ENCODE data around the gene DNAJA3.

DNAJA3 gene

DNA sequence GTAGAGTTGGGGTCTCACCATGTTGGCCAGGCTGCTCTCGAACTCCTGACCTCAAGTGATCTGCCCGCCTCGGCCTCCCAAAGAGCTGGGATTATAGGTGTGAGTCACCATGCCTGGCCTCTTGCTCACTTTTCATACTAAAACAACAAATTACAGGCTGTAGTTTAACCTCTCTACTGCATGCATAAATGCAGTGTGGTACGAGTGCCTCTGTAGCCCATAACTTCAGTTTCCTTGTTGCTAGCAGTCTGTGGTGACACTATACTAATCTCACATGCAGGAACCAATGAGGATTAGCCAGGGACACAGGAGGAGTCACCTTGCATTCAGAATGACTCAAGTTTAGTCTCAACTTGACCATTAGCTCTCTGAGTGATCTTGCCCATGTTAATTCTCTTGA is 70.6 kb downstream of the DNAJA3 start:
- Histone ChIP-seq H3K27ac (ENCODE audit: low read depth, low read length) (no peak overlapping the region), H3K4me1 (ENCODE audit: insufficient read depth, low read length) (peaks cover 17% of the 10 kb centered on the region), H3K9ac (ENCODE audit: low read length) (no peak overlapping the region), H3K27me3 (ENCODE audit: control insufficient read depth in 1 of 2, insufficient read depth in 2 of 2, low read length in 2 of 2) (no peaks in the 10 kb centered on the region), H3K9me3 (ENCODE audit: low read length) (no peaks in the 10 kb centered on the region), H3K4me3 (ENCODE audit: low read depth in 1 of 2, low read length in 2 of 2) (no peak overlapping the region), H3K36me3 (ENCODE audit: insufficient read depth, low read length) (no peaks in the 10 kb centered on the region)

DNA sequence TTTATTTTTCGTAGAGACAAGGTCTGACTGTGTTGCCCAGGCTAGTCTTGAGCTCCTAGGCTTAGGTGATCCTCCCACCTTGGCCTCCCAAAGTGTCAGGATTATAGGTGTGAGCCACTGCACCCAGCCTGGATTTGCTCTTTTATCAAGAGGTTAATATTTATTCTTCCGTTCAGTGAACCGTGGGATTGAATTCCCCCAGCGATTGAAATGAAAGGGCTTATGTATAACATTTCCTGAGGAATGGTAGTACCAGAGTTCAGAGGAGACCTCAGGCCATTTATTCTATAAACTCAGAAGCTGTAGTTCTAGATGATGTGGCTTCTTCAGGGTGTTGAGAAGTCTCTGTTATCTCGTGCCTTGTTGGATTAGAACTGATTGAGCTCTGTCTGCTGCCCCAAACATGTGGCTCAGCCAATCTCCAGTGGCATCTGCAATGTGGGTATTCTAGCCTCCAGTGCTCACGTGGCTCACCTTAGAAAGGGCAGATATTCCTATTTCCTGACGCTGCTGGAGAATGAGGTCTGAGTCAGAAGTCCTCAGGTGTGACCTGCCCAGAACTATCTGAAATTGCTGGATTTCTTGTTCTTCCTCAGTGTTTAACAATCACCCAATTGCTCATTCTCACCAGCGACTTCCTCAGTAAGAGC is 73.0 kb downstream of the DNAJA3 start:
- H3K36me3 ChIP-seq (ENCODE audit: insufficient read depth, low read length) = no peaks in the 10 kb centered on the region
- no peaks in the 10 kb centered on the region for H3K27me3 ChIP-seq (ENCODE audit: control insufficient read depth in 1 of 2, insufficient read depth in 2 of 2, low read length in 2 of 2)
- no peak overlapping the region for H3K4me3 ChIP-seq (ENCODE audit: low read depth in 1 of 2, low read length in 2 of 2)
- peaks cover 21% of the 10 kb centered on the region for H3K4me1 ChIP-seq (ENCODE audit: insufficient read depth, low read length)
- no peak overlapping the region for H3K9ac ChIP-seq (ENCODE audit: low read length)
- H3K9me3 ChIP-seq (ENCODE audit: low read length) = no peaks in the 10 kb centered on the region
- no peak overlapping the region for H3K27ac ChIP-seq (ENCODE audit: low read depth, low read length)

DNA sequence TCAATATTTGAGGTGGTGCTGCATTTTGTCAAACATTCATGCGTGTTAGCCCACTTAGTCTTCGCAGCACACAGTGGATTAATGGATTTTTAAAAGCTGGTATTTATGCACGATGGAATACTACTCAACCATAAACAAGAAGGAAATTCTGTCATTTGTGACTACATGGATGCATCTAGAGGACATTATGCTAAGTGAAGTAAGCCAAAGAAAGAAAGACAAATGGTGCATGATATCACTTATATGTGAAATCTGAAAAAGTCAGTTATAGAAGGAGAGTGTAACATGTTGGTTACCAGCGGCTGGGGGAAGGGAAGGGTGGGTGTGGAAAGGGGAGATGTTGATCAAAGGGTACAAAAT is 73.5 kb downstream of the DNAJA3 start:
- no peaks in the 10 kb centered on the region for H3K27me3 ChIP-seq (ENCODE audit: control insufficient read depth in 1 of 2, insufficient read depth in 2 of 2, low read length in 2 of 2)
- H3K4me1 ChIP-seq (ENCODE audit: insufficient read depth, low read length) = peaks cover 21% of the 10 kb centered on the region
- no peaks in the 10 kb centered on the region for H3K36me3 ChIP-seq (ENCODE audit: insufficient read depth, low read length)
- no peak overlapping the region for H3K4me3 ChIP-seq (ENCODE audit: low read depth in 1 of 2, low read length in 2 of 2)
- H3K27ac ChIP-seq (ENCODE audit: low read depth, low read length) = no peak overlapping the region
- H3K9me3 ChIP-seq (ENCODE audit: low read length) = no peaks in the 10 kb centered on the region
- H3K9ac ChIP-seq (ENCODE audit: low read length) = no peak overlapping the region

DNA sequence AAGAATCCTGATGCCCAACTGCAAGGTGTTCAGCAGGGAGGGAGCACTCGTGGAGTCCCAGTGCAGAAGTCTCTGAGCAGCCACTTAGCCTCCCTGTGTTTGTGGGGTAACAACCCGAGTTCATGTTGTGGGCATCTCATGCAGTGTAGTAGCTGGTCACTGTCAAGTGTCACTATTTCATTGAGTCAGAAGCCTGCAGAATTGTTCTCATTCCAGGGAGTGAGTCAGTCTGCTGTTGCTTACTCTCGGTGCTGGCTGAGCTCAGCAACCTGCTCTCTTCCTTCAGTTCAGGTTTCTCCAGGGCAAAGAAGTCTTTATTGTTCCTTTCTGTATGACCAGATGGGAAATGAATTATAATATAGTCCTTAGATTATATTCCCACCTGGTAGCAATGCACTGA is 74.6 kb downstream of the DNAJA3 start:
- peak overlapping the region in 1 of 2 donors; percentile 2 for H3K4me3 ChIP-seq (ENCODE audit: low read depth in 1 of 2, low read length in 2 of 2)
- peaks cover 21% of the 10 kb centered on the region for H3K4me1 ChIP-seq (ENCODE audit: insufficient read depth, low read length)
- no peaks in the 10 kb centered on the region for H3K36me3 ChIP-seq (ENCODE audit: insufficient read depth, low read length)
- no peaks in the 10 kb centered on the region for H3K9me3 ChIP-seq (ENCODE audit: low read length)
- no peak overlapping the region for H3K9ac ChIP-seq (ENCODE audit: low read length)
- no peaks in the 10 kb centered on the region for H3K27me3 ChIP-seq (ENCODE audit: control insufficient read depth in 1 of 2, insufficient read depth in 2 of 2, low read length in 2 of 2)
- H3K27ac ChIP-seq (ENCODE audit: low read depth, low read length) = peak overlapping the region; percentile 12

DNA sequence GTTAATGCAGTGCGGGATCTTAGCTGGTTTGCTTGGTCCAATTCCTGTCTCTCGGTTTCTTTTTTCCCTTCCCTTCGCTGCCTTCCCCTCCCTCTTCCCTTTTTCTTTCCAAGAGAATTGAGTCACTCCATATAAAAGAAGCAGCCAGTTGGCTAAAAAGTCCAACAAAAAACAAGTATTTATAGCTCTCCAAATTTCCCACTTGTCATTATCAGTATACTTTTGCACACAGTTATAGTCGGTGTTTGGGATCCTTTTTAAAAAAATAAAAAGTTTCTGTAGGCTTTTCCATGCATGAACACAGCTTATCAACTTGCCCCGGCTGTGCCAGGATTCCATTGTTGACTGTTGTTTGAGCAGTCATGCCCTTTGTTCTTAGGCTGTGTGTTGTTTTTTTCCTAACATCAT is 75.4 kb downstream of the DNAJA3 start:
- Histone ChIP-seq H3K4me3 (ENCODE audit: low read depth in 1 of 2, low read length in 2 of 2) (peak overlapping the region in 1 of 2 donors; percentile 2), H3K9me3 (ENCODE audit: low read length) (no peaks in the 10 kb centered on the region), H3K36me3 (ENCODE audit: insufficient read depth, low read length) (no peaks in the 10 kb centered on the region), H3K9ac (ENCODE audit: low read length) (no peak overlapping the region), H3K4me1 (ENCODE audit: insufficient read depth, low read length) (peaks cover 21% of the 10 kb centered on the region), H3K27me3 (ENCODE audit: control insufficient read depth in 1 of 2, insufficient read depth in 2 of 2, low read length in 2 of 2) (no peaks in the 10 kb centered on the region), H3K27ac (ENCODE audit: low read depth, low read length) (no peak overlapping the region)

DNA sequence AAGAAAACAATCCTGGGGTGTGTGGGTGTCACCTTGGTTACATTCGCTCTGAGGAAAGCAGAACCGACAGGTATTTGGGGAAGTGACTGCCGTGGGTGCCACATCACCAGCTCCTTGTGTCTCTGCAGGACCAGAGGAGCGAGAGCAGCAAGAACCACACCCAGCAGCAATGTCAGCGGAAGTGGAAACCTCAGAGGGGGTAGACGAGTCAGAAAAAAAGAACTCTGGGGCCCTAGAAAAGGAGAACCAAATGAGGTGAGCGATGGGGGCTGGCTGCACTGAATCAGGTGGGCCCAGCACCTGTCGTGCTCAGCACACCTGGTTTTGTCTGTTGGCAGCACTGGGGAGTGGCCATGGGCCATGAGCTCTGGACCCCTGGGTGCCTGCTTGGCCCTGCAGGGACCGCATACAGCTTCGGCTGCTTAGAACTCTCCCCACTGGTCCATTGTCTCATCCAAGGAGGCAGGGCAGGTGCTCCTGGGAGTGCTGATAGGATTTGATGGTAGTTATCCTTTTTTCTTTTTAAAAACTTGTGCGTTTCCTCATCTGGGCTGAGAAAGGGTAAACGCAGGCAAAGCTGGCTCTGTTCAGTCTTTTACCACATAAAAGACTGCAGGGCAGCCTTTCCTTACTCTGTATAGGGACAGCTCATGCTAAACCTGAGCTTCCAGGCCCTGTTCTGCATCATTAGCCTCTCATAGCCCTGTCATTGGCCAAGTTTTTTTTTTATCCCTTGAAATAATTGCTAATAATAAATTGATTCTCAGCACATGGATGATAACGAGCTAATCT is 79.9 kb downstream of the DNAJA3 start:
- Histone ChIP-seq H3K4me1 (ENCODE audit: insufficient read depth, low read length) (peaks cover 12% of the 10 kb centered on the region), H3K9me3 (ENCODE audit: low read length) (no peaks in the 10 kb centered on the region), H3K27me3 (ENCODE audit: control insufficient read depth in 1 of 2, insufficient read depth in 2 of 2, low read length in 2 of 2) (no peaks in the 10 kb centered on the region), H3K4me3 (ENCODE audit: low read depth in 1 of 2, low read length in 2 of 2) (no peak overlapping the region), H3K9ac (ENCODE audit: low read length) (no peak overlapping the region), H3K27ac (ENCODE audit: low read depth, low read length) (no peak overlapping the region), H3K36me3 (ENCODE audit: insufficient read depth, low read length) (peaks cover 29% of the 10 kb centered on the region)

All from muscle layer of colon (tissue), 2 donors.